ENCODE results near the gene CTIF.

CTIF gene

DNA sequence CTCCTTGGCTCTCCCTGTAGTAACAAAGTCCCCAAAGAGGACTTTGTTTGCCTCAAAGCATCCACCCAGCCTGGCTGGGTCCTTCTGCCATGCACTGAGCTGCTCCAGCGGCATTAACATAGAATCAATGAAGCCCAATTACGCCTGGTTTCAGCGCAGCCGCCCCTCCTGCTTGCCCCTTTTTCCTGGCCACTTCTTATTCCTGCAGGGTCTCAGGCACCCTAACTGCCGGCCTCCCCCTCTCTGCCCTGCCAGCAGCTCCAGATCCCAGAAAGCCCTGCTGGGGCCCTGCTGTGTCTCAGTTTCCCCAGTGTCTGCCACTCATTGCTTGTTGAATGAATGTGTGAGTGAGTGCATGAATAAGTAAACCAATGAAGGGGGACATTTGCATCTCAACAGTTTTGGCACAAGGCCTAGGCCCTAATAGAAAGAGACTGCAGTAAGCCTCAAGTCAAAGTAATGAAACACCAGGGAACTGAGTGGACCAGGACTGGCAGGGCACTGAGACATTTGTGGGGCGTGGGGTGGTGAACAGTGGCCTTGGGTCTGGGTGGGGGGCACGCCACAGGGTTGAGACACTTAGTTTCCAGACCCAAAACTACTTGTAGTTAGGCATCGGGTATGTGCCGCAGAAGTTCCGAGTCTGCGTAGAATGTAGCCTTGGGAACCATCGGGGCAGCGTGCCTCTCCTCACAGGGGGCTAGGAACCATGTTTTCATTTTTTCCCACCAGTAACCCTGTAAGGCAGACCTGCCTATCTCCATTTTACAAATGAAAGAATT lies 351.3 kb downstream of the CTIF start:
- no peak for DNase-seq
- Histone ChIP-seq H3K27me3 (replicated peaks) (no peaks in the 10 kb centered on the region), H3K4me3 (ENCODE audit: low read depth, low read length) (no peak overlapping the region), H3K27ac (no peak overlapping the region), H3K36me3 (replicated peaks) (no peaks in the 10 kb centered on the region)
- TF ChIP-seq, protein P1, sequence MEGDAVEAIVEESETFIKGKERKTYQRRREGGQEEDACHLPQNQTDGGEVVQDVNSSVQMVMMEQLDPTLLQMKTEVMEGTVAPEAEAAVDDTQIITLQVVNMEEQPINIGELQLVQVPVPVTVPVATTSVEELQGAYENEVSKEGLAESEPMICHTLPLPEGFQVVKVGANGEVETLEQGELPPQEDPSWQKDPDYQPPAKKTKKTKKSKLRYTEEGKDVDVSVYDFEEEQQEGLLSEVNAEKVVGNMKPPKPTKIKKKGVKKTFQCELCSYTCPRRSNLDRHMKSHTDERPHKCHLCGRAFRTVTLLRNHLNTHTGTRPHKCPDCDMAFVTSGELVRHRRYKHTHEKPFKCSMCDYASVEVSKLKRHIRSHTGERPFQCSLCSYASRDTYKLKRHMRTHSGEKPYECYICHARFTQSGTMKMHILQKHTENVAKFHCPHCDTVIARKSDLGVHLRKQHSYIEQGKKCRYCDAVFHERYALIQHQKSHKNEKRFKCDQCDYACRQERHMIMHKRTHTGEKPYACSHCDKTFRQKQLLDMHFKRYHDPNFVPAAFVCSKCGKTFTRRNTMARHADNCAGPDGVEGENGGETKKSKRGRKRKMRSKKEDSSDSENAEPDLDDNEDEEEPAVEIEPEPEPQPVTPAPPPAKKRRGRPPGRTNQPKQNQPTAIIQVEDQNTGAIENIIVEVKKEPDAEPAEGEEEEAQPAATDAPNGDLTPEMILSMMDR (IDR thresholded peaks at IDR 0.05; ENCODE audit: low read depth, low read length, missing control alignments), result no peak
- in situ Hi-C loops (cut with HindIII; ENCODE audit: low pct_ligation_motif_present, low sequenced_read_pairs), result no loop called here

DNA sequence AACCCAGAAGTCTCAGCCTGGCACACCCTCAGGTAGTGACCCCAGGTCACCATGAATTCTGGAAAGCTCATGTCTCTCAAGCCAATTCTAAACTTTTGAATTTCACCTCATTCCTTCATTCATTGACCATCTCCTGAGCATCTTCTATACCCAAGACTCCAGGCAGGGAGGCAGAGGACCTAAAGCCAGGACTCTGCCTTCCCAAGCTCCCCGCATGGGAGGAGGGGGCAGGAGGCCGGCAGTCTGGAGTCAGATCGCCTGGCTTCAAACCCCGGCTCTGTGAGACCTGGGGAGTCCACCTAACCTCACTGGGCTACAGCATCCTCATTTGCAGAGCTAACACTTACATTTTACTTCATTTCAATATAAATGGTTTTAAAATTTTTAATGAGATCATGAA lies 352.9 kb downstream of the CTIF start:
- TF ChIP-seq, protein P1 (IDR thresholded peaks at IDR 0.05; ENCODE audit: low read depth, low read length, missing control alignments), result no peak
- Histone ChIP-seq H3K36me3 (replicated peaks) (no peaks in the 10 kb centered on the region), H3K27ac (no peak overlapping the region), H3K4me3 (ENCODE audit: low read depth, low read length) (no peak overlapping the region), H3K27me3 (replicated peaks) (no peaks in the 10 kb centered on the region)
- in situ Hi-C loops (cut with HindIII; ENCODE audit: low pct_ligation_motif_present, low sequenced_read_pairs), result no loop called here
- DNase-seq, result no peak

DNA sequence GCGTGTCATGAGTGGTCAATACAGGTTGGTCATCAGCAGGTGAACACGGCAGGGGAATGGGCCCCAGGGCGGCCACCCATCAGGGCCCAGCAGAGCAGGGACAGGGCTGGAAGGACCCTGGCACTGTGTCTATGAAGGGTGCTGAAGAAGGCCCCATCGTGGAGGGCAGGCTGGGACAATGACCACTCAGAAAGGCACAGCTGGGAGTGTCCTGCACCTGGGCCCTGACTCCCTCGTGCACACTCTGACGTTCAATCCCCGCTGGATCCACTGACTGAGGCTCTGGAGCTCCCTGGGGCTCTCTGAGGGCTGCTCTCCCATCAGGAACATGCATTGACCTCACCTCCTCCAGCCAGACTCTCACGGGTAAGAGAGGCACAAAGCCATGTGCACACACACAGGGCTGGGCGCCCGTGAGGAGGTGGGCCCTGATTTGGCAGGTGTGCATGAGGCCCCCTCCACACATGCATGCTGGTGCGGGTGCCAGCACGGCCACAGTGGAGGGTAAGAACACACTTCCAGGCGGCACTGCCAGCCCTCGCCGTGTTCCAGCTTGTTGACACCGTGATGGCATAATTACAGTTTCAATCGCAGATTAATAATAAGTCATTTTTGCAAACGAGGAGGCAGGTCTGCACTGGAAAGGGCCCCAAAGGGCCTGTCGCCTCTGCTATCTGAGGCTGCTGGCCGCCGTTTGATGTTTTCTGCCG lies 353.5 kb downstream of the CTIF start:
- Histone ChIP-seq H3K27ac (no peak overlapping the region), H3K27me3 (replicated peaks) (no peaks in the 10 kb centered on the region), H3K4me3 (ENCODE audit: low read depth, low read length) (no peak overlapping the region), H3K36me3 (replicated peaks) (no peaks in the 10 kb centered on the region)
- TF ChIP-seq, protein P1 (IDR thresholded peaks at IDR 0.05; ENCODE audit: low read depth, low read length, missing control alignments), result no peak
- in situ Hi-C loops (cut with HindIII; ENCODE audit: low pct_ligation_motif_present, low sequenced_read_pairs), result no loop called here
- no peak for DNase-seq

DNA sequence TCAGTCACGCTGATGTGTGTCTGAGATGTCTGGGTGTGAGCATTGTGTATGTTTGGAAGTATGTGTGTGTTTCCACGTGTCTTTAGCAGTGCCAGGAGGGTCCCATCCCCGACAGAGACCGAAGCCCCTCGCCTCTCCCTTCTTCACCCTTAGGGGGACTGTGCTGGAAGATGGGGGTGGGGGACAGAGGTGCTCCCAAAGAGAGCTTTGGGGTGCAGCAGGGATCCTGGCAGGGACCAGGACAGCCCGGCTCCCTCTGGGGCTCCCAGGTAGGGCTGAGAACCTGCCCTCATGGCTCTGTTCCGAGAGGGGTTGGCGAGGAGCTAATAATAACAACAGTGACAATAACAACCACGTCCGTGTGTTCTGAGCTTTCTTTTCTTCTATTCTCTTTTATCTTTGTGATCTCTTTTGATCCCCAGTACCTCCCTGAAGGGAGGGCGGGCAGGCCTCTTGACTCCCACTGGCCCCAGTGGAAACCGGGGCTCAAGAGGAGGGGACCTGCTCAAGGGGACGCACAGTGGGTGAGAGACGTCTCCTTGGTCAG lies 354.3 kb downstream of the CTIF start:
- Histone ChIP-seq H3K4me3 (ENCODE audit: low read depth, low read length) (no peak overlapping the region), H3K27me3 (replicated peaks) (no peaks in the 10 kb centered on the region), H3K36me3 (replicated peaks) (no peaks in the 10 kb centered on the region), H3K27ac (no peak overlapping the region)
- in situ Hi-C loops (cut with HindIII; ENCODE audit: low pct_ligation_motif_present, low sequenced_read_pairs), result no loop called here
- TF ChIP-seq, protein P1 (IDR thresholded peaks at IDR 0.05; ENCODE audit: low read depth, low read length, missing control alignments), result no peak
- DNase-seq, result no peak

DNA sequence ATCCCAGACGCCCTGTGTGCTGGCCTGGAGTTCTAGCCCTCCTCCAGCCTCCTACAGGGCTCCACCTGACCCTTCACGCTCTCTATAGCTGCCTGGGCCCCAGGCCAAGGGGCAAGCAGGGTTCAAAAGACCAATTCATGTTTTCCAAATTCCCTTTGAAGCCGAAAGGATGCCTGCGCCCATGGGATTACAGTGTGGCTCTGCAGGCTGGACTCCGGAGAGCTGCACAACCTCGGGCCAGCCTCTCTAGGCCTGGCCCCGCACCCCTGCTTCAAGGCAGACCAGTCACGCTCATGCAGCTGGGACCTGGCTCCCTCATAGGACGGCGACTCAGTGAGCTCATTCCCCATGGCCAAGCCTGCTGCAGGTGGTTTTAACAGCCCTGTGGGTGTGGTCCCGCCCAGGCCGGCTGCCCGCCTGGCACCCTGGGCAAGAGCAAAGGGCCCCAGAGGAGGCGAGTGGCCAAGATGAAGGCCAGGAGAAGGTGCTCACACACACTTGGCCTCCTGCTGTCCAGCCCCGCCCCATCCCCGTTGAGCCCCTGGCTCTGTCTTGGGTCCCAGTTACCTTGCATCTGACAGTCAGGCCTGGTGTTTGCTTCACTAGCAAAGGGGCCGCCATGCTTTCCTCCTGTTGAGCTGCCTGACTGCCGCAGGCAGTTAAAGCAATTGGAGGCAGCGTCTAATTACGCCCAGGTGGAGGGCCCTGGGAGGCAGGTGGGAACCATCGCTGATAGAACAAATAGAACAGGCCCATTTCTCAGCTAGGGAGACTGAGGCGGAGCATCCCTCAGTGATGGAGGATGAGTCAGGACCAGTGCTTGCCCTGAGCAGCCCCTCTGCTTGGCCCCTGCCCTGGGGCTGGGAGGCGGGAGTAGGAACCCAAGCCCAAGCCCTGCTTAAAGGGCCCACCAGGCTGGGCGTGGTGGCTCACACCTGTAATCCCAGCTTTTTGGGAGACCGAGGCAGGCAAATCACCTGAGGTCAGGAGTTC lies 355.1 kb downstream of the CTIF start:
- H3K27ac ChIP-seq, result no peak overlapping the region
- in situ Hi-C loops (cut with HindIII; ENCODE audit: low pct_ligation_motif_present, low sequenced_read_pairs), result no loop called here
- TF ChIP-seq, protein P1 (IDR thresholded peaks at IDR 0.05; ENCODE audit: low read depth, low read length, missing control alignments), result no peak
- H3K4me3 ChIP-seq (ENCODE audit: low read depth, low read length), result no peak overlapping the region
- no peaks in the 10 kb centered on the region for H3K36me3 ChIP-seq (replicated peaks)
- DNase-seq, result no peak
- H3K27me3 ChIP-seq (replicated peaks), result no peaks in the 10 kb centered on the region

Data from brain microvascular endothelial cell (primary cell).